ENCODE data around the gene MAP2K2.

GRCh38 chr19:4109626-4109945 is 14.3 kb downstream of the MAP2K2 start:
- no peak for TF ChIP-seq FOXP4 (CRISPR knock-in tag; IDR thresholded peaks at IDR 0.05)
- TF ChIP-seq FOXK1 (CRISPR knock-in tag; IDR thresholded peaks at IDR 0.05), result no peak
- no peak for TF ChIP-seq CTCF (IDR thresholded peaks at IDR 0.05)
- no peak for TF ChIP-seq HMGXB4 (CRISPR knock-in tag; IDR thresholded peaks at IDR 0.05)
- TF ChIP-seq USF1 (CRISPR knock-in tag; IDR thresholded peaks at IDR 0.05), result no peak
- TF ChIP-seq ZNF121 (CRISPR knock-in tag; IDR thresholded peaks at IDR 0.05), result no peak
